NCI-H128 (cell line): ENCODE measurements around the gene ABCC4.

ENCODE experiments used
- DNase-seq: peaks from one replicate; lab custom pipeline; 2025; ENCODE audit not compliant: unreplicated experiment; lab: John Stamatoyannopoulos, UW

The ABCC4 gene

DNA sequence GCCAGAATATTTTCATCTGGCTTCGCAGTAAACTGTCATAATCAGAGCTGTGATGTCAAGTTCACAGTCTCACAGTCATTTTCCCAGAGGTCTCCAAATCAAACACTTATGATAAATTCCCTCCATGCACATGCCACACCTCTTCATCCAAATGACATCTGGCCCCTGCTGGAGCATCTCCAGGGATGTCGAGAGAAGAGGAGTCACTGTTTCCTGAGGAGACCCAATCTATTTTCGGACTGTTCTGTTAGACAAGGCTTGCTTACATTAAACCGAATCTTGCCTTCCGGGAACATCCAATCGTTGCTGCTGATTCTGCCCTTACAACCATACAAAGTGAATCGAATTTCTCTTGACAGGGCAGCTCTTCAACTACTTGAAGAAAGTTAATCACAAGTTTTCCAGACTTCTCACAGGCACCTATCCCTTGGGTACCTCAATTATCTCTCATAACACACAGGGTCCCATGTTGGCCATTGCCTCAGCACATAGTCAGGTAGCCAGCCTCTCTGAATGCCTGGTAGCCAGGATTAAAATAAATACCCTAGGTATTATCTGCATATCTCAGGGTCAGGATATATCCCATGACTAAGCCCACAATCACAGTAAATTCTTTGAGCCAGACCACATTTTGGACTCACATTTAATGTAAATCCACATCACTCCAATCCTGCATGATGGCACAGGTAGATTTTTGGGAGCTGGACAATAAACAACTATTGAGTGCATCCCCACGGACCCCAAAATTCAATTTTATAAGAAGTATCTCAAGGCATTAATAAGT is 182.5 kb downstream of the ABCC4 start:
- DNase-seq, result no peak

DNA sequence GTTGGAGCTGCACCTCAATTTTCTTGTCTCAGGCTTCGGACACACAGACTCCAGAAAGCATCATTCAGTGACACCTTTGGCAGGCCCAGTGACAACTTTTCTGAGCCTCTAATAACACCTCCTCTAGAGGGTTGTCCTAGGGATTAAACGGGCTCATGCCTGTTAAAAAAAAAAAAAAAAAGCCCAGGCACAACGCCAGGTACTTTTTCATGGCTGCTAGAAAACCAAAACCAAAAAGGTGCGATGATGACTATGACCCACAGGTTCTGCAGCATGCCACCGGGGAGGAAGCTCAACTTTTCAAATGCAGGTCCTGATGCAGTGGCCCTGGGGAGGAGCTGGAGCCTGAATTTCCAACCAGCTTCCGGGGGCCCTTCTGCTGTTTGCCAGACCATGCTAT is 184.2 kb downstream of the ABCC4 start:
- no peak for DNase-seq

DNA sequence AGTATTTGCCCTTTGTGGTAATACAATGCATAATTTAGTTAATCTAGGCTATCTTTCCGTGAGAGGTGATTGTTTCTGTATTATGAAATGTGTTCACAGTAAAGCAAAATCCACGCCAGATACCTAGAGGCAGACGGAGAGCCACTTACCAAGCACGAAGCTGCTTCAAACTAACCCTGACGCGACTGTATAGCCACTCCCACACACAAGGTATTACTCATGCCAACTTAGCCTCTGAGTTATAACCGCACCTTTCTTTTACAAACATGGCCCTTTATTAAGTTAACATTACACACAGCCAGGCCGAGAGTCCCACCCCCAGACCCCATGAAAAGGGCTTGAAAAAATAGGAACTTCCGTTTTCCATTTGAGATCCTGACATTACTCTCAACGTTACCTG is 185.7 kb downstream of the ABCC4 start:
- no peak for DNase-seq

DNA sequence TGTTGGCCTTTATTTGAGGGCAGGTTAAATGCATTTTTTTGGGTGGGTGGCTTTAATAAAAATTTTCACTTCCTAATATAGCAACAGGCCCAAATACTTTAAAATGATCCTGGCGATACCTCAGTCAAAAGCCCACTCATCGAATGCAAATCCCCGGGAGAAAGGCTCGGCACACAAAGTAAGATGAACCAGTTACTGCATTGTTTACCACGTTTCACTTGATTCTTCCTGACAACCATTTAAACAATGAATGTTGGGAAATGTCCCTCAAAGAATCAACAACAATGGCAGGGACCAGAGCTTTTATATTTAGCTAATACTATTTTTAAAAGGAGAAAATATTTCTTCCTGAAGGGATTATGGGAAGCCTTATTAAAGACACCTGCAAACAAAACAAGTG is 187.7 kb downstream of the ABCC4 start:
- no peak for DNase-seq

DNA sequence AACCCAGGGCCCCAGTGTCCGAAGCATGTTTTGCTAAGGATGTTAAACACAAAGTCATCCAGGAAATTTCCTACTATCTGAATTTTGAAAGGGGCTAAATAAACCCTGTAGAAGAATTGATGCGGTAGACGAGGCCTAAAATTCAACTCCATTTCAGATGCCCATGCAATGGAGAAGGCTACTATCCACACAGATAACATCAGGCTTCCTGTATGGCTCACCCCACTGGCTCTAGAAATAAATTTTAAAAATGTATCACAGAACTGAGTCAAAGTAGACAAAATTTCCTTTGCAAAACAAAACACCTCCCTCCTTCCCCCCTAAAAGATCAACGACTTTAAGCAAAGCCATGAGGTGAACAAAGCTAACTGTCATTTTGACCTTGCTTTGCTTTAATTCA is 188.4 kb downstream of the ABCC4 start:
- DNase-seq, result no peak

DNA sequence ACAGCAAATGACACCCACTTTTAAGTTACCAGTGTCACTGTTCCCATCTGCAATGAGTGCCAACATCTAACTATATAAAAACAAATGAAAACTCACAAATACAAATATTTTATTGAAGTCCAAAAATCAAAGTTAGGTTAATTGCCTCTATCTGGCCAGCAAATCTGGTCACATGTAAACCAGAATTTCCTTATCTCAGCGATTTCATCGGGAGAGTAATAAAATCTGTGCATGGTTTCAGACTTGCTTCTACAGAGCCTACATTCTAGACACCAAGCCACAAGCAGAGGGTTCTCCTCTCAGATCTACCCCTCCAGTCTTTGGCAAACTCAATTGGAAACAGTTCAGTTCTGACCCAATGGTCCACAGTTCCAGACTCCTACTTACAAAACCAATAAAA is 189.6 kb downstream of the ABCC4 start:
- DNase-seq, result no peak

DNA sequence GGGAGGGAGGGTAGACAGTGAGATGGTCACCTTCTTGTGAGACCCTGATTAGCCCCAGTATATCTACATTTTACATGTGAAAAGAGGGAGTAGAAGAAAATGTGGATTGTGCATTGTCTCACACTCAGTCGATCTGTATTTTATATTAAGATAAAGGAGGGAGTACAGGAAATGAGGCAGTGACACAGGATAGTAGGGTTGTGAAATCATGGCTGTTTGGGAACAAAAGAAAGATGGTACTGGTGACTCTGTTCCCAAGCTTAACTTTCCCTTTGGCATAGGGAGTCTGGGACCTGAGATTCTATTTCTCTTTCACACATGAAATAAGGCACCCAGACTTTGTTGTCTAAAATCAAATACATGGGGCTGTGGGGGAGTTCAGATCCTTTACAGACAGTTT is 194.7 kb downstream of the ABCC4 start:
- DNase-seq, result no peak

DNA sequence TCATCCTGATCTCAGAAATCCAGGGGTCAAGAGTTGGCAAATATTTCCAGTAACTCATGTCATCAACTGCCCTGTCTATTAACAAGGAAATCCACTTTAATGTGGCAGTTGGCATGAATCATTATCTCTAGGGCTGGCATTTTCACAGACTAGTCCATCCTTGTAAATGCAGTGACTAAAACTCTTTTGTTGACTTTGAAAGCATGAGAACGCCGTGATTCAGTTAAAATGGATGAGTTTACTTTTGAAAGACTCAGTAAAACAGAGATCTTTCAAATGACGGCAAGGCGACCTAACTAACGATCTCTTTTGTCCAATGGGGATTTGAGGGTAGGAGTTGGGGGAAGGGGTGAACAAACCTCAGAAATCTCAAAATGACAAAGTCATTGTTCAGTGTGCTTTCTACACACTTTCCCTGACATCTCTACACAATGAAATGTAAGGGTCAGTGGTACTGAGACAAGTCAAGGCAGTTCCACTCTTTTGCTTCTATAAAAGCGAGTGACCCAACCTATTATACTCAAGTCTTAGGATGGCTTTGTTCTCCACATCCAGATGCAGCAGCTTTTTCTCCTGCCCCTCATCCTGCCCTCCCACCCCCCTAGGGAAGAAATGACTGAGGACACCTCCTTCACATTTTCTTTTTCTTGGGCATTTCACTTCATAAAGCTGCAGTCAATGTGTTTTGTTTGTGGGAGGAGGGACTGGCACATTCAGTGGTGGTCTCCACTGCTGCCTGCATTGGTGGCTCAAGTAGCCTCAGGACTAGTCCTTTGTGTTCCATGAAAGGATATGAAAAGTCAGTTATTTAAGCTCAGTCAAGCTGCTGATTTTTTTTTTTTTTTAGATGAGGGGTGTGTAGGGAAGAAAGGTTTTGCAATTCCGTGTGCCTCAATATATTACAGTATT is 200.5 kb downstream of the ABCC4 start:
- no peak for DNase-seq

DNA sequence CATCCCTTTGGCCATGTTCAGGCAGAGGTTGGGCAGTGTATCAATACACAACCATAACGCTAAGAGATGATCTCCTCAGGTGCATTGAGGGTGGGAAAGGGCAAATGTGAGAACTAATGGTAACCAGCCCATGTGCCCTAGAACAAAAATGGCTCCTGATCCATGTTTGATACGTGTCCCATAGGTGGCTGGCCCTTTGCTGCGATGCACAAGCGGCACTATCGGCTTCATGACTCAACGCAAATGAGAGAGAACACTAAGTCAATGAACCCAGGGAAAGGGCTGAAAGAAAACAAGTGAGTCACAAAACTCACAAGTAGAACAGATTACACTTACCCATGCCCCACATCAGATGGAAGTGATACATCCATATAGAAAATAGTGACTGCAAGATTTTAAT is 201.7 kb downstream of the ABCC4 start:
- no peak for DNase-seq

DNA sequence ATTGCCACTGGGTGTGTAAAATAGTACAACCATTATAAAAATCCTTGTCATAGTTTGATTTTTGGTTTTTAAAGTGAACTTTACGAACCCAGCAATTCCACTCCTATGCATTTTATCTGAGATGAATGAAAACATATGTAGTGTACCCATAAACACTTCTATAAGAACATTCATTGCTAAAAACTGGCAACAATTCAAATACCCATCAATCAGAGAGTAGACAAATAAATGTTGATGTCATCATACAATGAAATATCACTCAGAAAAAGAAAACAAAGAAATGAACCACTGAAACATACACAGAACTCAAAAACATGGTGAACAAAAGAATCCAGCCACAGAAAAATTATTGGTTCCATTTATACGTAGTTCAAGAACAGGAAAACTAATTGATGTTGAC is 202.3 kb downstream of the ABCC4 start:
- no peak for DNase-seq

DNA sequence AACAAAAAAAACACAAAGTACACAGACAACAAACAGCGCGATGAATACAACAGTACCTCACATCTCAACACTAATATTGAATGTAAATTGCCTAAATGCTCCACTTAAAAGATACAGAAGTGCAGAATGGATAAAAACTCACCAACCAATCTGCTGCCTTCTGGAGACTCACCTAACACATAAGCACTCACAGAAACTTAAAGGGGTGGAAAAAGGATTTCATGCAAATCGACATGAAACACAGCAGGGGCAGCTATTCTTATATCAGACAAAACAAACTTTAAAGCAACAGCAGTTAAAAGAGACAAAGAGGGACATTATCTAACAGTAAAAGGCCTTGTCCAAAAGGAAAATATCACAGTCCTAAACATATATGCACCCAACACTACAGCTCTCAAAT is 209.5 kb downstream of the ABCC4 start:
- no peak for DNase-seq

DNA sequence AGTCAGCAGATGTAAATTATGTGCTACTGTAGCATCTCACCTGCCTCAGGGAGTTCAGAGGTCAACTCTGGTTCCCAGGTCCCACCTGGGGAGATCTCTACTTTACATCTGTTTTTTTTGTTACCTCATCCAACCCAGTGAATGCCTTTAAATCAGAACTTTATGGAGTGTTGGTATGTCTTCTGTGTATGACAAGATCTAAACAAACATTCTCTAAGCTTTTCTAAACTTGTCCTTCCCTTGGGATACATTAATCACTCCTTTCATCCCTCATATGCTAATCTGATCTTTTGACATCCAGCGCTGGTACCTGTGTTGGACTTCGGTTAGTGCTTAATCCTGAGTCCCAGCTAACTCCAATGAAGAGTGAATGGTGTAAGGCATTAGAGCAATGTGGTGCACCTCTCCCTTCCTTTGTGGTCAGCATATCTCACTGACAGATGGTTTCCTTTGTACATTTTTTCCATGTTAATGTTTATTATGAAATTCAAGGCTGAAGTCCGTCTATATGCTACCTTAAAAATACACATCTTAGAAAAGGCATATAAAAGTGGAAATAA is 213.4 kb downstream of the ABCC4 start:
- DNase-seq, result no peak

DNA sequence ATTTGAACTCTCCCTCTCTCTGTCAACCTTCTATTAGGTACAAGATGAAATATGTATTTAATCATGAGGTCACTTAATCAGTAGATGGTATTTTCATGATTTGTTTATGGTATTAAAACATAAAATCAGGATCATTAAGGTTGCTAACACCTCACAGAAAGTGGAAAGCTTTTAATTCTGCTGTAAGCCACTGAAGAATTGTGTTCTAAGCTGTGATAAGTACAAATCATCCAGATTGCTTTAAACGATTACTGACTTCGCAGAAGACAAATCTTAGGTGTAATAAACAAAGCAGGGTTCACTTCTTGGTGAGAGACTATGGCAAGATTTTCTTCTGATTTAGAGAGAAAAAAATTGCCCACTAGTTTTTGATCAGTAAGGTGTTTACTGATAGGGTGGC is 214.5 kb downstream of the ABCC4 start:
- DNase-seq, result no peak

DNA sequence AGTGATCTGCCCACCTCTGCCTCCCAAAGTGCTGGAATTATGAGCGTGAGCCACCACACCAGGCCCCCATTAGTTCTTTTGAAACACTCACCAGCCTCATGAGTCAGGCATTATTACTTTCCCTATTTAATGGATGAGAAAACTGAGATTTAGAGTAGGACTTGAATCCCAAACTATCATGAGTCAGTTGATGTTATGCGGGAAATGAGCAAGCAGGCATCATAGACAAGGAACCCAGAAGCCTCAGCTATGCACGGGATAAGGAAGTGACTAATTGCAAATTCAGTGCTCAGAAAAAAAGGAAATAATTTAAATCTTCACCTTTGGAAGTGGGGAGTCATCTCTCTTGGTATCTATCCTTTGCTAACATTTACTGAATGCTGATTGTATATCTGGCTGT is 217.5 kb downstream of the ABCC4 start:
- DNase-seq, result no peak

DNA sequence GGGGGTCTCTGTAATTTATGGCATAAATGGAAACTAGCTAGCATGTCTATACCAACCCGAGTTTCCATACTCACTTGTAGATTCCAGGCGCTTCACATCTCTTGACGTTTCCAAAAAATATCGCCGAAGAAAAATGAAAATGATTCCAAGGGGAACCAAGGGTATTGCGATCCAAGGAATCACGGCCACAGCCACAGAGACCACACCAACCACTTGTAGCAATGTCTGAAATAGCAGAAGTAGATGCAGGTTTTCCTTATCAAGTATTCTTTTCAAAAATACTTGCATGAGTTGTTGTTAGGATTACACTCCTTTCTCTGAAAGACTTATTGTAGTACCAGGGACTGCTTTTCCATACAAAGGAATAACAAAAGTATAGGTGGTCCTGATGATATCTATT is 218.2 kb downstream of the ABCC4 start:
- no peak for DNase-seq

DNA sequence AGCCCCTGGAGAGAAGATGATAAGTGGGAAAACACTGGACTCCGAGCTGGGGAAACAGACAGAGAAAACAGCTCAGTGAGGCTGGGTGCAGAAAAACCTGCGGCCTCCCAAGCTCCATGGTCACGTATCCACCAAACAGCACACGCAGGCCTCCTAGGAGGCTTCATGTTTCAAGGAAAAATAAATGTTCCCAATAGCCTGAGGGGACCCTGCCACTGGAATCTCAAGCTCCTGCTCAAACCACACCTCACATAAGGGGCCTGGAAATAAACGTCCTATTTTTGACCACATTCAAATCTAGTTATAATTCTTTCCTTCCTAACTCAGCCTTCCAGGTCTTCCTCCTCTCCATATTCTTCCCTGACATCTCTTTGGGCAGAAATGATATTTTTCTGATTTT is 225.7 kb downstream of the ABCC4 start:
- DNase-seq, result no peak

DNA sequence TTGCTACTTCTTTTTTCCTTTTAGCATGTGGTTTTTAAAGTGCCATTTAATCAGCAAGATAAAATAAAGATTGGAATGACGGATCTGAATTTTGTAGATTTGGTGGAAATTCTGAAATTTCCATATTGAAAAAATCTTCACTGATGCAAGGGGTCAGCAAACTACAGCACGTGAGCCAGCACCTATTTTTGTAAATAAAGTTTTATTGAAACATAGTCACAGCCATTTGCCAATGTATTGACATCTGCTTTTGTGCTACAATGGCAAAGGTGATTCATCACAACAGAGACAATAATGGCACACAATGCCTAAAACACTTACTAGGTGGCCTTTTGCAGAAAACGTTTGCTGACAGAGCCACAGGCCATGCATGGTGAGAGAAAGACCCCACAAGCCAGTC is 226.4 kb downstream of the ABCC4 start:
- DNase-seq, result no peak

DNA sequence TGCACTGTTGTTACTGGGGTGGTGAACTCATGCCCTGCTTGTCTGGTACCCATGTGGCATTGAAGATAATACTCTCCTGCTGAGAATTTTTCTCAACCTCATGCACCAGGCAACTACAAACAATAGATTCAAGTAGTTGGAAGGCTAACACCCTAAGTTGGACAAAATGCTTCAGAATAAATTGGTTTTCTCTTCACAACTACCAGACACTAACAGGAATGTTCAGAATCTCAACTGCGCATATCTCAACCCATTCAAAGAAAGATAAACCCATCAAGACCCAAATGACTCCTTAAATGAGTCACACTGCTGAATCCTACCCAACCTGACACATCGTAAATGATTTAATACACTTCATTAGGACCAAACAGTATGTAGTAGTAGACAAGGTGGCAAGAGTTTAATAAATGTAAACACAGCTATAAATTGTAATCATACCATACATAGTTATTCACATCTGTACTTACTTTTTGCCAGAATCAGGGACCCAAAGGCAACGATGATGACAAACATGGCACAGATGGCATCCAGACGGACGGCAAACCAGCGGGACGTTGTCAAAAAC is 227.4 kb downstream of the ABCC4 start:
- no peak for DNase-seq

DNA sequence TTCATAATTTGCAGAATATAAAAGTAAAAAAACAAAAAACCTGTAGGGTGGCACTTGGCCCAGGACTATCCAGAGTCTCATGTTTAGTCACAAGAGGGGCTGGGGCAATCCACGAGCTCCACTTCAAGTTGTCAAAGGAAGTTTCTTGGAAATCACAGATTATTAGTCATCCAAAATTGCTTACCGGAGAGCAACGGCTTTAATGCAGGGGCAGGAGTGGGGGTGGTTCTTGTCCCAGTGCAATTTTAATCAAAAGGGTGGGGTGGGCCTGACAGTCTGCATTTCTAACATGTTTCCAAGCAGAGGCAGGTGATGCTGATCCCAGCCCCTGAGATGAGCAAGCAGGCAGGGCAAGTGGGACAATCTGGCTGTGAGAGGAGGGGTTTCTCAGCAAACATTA is 233.9 kb downstream of the ABCC4 start:
- no peak for DNase-seq

DNA sequence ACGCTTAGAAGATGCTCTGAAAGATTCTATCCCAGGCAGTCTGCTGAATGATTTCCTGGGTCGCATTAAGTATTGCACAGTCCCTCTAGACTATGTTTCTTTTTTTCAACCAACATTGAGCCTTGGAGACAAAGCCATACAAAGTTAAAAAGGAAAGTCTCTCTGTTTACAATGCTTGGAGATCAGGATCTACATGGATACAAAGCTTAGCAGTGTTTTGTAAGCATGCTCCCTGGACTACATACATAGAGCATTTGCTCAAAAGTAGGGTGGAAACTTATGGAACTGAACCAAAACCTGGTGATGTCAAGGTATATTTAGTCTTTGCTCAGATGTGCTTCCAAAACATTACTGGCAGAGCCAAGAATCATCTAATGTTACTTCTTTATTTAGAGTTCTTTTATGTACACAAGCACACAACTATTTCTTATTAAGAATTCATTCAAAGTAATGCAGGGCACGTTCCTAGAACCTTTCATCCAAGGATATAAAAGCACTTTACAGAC is 241.2 kb downstream of the ABCC4 start:
- no peak for DNase-seq

DNA sequence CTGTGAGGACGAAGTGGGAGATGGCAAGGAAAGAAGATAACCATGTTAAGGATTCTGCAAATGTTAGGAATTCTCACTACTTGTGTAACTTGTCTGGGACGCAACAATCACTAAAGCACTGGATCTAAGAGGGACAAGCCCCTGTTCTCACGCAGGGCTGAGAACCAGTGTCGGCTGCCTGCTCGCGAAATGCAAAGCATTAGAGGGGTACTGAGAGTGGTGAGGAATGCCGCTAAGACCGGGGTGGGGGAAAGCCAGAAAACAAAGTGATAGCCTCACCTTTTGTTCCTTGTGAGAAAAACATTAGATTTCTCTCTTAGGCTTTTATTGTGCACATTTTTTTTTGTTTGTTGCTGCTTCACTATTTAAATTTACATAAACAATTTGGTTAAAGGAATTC is 241.9 kb downstream of the ABCC4 start:
- DNase-seq, result no peak

DNA sequence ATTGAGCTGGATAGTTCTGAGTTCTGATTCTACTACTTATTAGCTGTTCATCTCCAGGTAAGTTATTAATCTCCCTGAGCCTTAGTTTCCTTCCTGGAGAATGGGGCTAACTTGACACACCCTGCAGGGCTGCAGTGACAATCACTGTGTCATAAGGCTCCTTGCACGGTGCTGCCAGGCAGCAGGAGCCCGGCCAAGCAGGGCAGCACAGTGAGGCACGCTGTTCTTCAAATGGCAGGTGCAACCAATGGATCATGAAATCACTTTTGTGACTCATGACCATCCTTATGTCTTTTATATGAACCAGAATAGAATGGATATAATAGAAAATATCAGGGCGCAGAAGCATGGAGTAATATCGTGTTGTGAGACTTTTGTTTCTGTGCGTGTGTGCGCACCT is 242.6 kb downstream of the ABCC4 start:
- no peak for DNase-seq
